ENCODE results near the gene CDH15.
"Not testable (repeated sequence)": the region's sequence is repeated elsewhere in the genome, so short reads cannot be mapped to it uniquely, and the experiment has no call there.

The CDH15 gene

DNA sequence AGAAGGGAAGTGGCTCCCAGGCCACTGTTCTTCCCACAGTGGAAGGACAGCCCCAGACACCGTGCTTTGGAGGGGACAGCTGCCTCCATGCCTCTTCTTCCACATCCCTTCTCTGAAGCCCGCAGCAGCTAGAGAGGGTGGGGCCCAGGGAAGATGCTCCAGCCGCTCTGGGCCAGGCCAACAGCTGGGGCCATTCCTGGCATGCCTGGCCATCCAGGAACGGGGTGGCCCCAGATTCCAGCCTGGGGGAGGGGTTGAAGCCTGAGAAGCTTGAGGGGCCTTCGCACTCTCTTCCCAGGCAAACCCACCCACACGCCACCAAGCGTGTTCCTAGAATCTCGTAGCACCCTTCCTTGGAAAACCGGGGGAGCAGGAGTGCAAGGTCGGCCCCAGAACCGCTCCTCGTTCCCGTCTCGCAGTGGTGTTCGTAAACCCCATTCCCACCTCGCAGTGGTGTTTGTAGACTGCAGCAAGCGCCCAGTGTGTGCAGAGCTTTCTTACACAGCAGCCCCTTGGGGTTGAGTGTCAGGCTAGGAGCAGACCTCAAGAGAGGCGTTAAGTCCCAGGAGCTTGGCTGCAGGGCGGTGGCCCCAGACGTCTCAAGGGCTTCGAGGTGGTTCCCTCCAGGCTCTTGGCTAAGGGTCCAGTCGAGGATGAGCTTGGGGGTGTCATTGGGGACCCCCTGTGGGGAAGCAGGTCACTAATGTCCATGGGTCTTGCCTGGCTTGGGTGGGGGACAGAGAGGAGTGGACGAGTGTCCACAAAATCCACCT, 2.7 kb downstream of the CDH15 start:
- no peak for DNase-seq

GRCh38 chr16:89174877-89175276, 3.3 kb downstream of the CDH15 start:
- no peak for DNase-seq

- no peak for DNase-seq
These were observed 4.0 kb downstream of the CDH15 start for GRCh38 chr16:89175280-89176146.

DNA sequence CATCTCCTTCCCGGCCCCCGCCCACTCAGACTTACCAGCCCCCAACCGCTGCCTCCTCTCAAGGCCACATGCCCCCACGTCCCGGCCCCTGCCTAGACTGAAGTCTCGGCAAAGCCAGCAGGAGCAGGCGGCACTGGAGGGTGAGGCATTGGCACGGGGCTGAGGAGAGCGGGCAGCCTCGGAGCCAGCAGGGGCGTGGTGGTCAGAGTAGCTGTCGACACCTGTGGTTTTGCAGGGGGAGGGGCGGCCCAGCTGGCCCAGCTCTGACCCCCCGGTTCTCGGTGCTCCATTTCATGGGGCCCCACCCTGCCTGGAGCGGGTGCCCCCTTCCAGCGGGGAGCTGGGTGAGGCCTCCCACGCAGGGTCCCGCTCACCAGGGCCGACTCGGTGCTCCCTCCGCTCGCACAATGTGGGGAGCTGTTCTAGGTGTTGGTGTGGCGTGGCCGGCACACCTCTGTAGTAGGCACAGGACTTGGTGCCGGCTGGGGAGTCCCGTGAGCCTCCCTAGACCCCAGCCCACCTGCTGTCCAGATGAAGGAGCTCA, 4.7 kb downstream of the CDH15 start:
- no peak for DNase-seq

- no peak for DNase-seq
These were observed 5.2 kb downstream of the CDH15 start for GRCh38 chr16:89176717-89177116.

GRCh38 chr16:89177501-89177900, 6.0 kb downstream of the CDH15 start:
- DNase-seq: no peak

GRCh38 chr16:89178453-89179147, 7.1 kb downstream of the CDH15 start:
- DNase-seq: no peak

- DNase-seq: no peak
These were observed 7.6 kb downstream of the CDH15 start for GRCh38 chr16:89179148-89179484.

GRCh38 chr16:89179656-89180315, 8.2 kb downstream of the CDH15 start:
- no peak for DNase-seq

- DNase-seq: no peak
These were observed 11.9 kb downstream of the CDH15 start for GRCh38 chr16:89183463-89183862.

- DNase-seq: no peak
These were observed 12.6 kb downstream of the CDH15 start for GRCh38 chr16:89183975-89184676.

- no peak for DNase-seq
These were observed 13.1 kb downstream of the CDH15 start for GRCh38 chr16:89184677-89184932.

DNA sequence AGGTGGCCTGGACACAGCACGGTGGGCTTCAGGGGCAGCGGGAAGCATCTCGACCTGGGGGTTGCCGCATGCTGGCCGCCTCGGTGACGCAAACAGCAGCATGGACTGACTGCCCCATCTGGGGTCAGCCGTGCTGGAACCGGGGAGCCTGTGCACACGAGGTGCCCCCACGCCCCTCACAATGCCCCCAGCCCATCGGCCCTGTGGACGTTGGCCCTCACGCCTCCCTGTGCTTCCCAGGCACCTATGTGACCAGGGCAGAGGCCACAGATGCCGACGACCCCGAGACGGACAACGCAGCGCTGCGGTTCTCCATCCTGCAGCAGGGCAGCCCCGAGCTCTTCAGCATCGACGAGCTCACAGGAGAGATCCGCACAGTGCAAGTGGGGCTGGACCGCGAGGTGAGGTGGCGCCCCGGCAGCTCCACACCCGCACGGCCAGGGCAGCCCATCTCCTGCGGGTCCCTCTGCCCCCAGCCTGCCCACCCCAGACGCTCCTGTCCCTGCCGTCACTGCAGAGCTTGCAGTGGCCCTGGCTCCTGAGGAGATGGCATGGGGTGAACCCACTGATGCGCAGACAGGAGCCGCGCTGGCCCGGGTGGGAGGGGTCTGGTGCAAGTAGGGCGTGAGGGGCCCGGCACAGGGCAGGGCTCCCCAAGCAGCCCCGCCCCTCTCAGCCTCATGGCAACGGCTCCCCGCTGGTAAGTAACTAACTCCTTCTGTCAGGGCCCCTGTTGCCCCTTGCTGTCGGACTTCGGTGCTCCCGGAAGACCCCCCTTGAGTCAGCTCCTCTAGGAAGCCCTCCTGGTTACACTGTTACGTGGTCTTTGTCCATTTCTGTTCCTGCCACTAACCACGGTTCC, 13.6 kb downstream of the CDH15 start:
- DNase-seq: no peak

DNA sequence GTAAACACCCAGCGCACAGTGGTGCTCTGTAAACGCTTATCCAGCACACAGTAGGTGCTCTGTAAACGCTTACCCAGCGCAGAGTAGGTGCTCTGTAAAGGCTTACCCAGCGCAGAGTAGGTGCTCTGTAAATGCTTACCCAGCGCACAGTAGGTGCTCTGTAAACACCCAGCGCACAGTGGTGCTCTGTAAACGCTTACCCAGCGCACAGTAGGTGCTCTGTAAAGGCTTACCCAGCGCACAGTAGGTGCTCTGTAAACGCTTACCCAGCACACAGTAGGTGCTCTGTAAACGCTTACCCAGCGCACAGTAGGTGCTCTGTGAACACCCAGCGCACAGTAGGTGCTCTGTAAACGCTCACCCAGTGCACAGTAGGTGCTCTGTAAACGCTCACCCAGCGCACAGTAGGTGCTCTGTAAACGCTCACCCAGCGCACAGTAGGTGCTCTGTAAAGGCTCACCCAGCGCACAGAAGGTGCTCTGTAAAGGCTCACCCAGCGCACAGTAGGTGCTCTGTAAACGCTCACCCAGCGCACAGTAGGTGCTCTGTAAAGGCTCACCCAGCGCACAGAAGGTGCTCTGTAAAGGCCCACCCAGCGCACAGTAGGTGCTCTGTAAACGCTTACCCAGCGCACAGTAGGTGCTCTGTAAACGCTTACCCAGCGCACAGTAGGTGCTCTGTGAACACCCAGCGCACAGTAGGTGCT, 14.5 kb downstream of the CDH15 start:
- not testable (repeated sequence) for DNase-seq

GRCh38 chr16:89186593-89187031, 15.1 kb downstream of the CDH15 start:
- not testable (repeated sequence) for DNase-seq

- DNase-seq: no peak
These were observed 15.7 kb downstream of the CDH15 start for GRCh38 chr16:89187032-89187769.

GRCh38 chr16:89187770-89188392, 16.3 kb downstream of the CDH15 start:
- no peak for DNase-seq

DNA sequence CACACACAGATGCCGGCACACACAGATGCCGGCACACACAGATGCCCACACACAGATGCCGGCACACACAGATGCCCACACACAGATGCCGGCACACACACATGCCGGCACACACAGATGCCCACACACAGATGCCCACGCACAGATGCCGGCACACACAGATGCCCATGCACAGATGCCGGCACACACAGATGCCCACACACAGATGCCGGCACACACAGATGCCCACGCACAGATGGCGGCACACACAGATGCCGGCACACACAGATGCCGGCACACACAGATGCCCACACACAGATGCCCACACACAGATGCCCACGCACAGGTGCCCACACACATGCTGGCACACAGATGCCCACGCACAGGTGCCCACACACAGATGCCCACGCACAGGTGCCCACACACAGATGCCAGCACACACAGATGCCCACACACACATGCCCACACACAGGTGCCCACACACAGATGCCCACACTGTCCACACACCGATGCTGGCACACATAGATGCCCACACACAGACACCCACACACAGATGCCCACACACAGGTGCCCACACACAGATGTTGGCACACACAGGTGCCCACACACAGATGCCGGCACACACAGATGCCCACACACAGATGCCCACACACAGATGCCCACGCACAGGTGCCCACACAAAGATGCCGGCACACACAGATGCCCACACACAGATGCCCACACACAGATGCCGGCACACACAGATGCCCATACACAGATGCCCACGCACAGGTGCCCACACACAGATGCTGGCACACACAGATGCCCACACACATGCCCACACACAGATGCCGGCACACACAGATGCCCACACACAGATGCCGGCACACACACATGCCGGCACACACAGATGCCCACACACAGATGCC, 17.2 kb downstream of the CDH15 start:
- not testable (repeated sequence) for DNase-seq

Data from HCEC 1CT (cell line).